Left ventricle myocardium inferior (tissue), 1 donor: ENCODE measurements around the gene CFAP52. TPM values are rescaled to one million over a fixed set of nuclear protein-coding genes. Genes with fewer than 3 reads are reported as not detected.

Experiments used
- DNase-seq: peaks from one replicate; pipeline ENCODE4 v3.0.0-alpha.2; 2020
- H3K27ac ChIP-seq: fragments of 200-600 bp; replicated peaks from 2 replicates; pipeline ENCODE4 v1.8.0; 2021
- H3K27me3 ChIP-seq: fragments of 200-600 bp; 2 replicates; pipeline ENCODE4 v1.8.0; 2021; ENCODE audit warnings: low read depth
- H3K36me3 ChIP-seq: fragments of 200-600 bp; 2 replicates; pipeline ENCODE4 v1.8.0; 2021
- H3K4me1 ChIP-seq: fragments of 200-600 bp; 2 replicates; pipeline ENCODE4 v1.8.0; 2021
- H3K4me3 ChIP-seq: fragments of 200-600 bp; 2 replicates; pipeline ENCODE4 v1.8.0; 2021; ENCODE audit warnings: mild to moderate bottlenecking, moderate library complexity
- H3K9me3 ChIP-seq: fragments of 200-600 bp; replicated peaks from 2 replicates; pipeline ENCODE4 v1.8.0; 2021
- CTCF ChIP-seq: fragments of 200-600 bp; IDR thresholded peaks from 2 replicates; pipeline ENCODE4 v1.8.0; 2021; ENCODE audit warnings: antibody characterized with exemption, mild to moderate bottlenecking, borderline replicate concordance
- intact Hi-C: fragments of 100-400 bp; cut with micrococcal nuclease; formaldehyde crosslinking; loops from one replicate; pipeline ENCODE4 v1.11.0; 2022
- total RNA-seq: library from RNA; stranded (reverse); fragmentation: NEBNext Ultra II Directional; extraction: Animal tissue kit (Norgen Biotek cat#: 25700); gene quantifications from one replicate; pipeline ENCODE4 v1.2.1, GENCODE V29; 2021
- donor health status: DM: no; HTN: yes; CAD: no; lungs with severe emphysema.

The CFAP52 gene
- total RNA-seq, 1 donor from 2014 or later: not detected

- TF ChIP-seq CTCF: no peak
- no peaks in the 10 kb centered on the region for H3K36me3 ChIP-seq
- no peaks in the 10 kb centered on the region for H3K4me1 ChIP-seq
- no peak overlapping the region for H3K27ac ChIP-seq
- peaks cover 55% of the 10 kb centered on the region for H3K27me3 ChIP-seq
- no peak for DNase-seq
- H3K4me3 ChIP-seq: no peak overlapping the region
- peaks cover 6% of the 10 kb centered on the region for H3K9me3 ChIP-seq
- intact Hi-C loops: no loop called here
These were observed 90.1 kb downstream of the CFAP52 start for GRCh38 chr17:9666461-9667050.

- peaks cover 6% of the 10 kb centered on the region for H3K9me3 ChIP-seq
- no peak overlapping the region for H3K27ac ChIP-seq
- H3K27me3 ChIP-seq: peaks cover 54% of the 10 kb centered on the region
- intact Hi-C loops: no loop called here
- no peaks in the 10 kb centered on the region for H3K4me1 ChIP-seq
- DNase-seq: no peak
- no peaks in the 10 kb centered on the region for H3K36me3 ChIP-seq
- no peak for TF ChIP-seq CTCF
- H3K4me3 ChIP-seq: no peak overlapping the region
These were observed 92.1 kb downstream of the CFAP52 start for GRCh38 chr17:9668517-9668916.

GRCh38 chr17:9669551-9670008 is 93.1 kb downstream of the CFAP52 start:
- TF ChIP-seq CTCF: no peak
- peaks cover 6% of the 10 kb centered on the region for H3K9me3 ChIP-seq
- no peak overlapping the region for H3K4me3 ChIP-seq
- H3K27me3 ChIP-seq: peaks cover 50% of the 10 kb centered on the region
- H3K4me1 ChIP-seq: no peaks in the 10 kb centered on the region
- no peaks in the 10 kb centered on the region for H3K36me3 ChIP-seq
- no peak for DNase-seq
- intact Hi-C loops: no loop called here
- no peak overlapping the region for H3K27ac ChIP-seq

- Histone ChIP-seq H3K27me3 (peaks cover 50% of the 10 kb centered on the region), H3K27ac (no peak overlapping the region), H3K36me3 (no peaks in the 10 kb centered on the region), H3K9me3 (peaks cover 3% of the 10 kb centered on the region), H3K4me1 (no peaks in the 10 kb centered on the region), H3K4me3 (no peak overlapping the region)
- no peak for DNase-seq
- intact Hi-C loops: no loop called here
- TF ChIP-seq CTCF: no peak
These were observed 94.2 kb downstream of the CFAP52 start for GRCh38 chr17:9670596-9670995.

GRCh38 chr17:9671559-9671958 is 95.1 kb downstream of the CFAP52 start:
- Histone ChIP-seq H3K9me3 (no peaks in the 10 kb centered on the region), H3K4me1 (no peaks in the 10 kb centered on the region), H3K27ac (no peak overlapping the region), H3K4me3 (no peak overlapping the region), H3K27me3 (peaks cover 41% of the 10 kb centered on the region), H3K36me3 (no peaks in the 10 kb centered on the region)
- TF ChIP-seq CTCF: no peak
- intact Hi-C loops: no loop called here
- no peak for DNase-seq
